Psoas muscle (tissue), 8 donors: ENCODE data around the gene TRIM15. TPM values are rescaled to one million over a fixed set of nuclear protein-coding genes. Genes with fewer than 3 reads are reported as not detected.

Source experiments
- ATAC-seq, 4 donors: fragments of 200-7000 bp; cut with Tn5 transposase; one replicate each; pipeline ENCODE4 v1.9.1; 2020; ENCODE audit warnings: moderate library complexity in 3 of 4, mild to moderate bottlenecking in 2 of 4
- DNase-seq, 2 donors: peaks; one replicate each; pipeline ENCODE4 v3.0.0-alpha.2; 2020
- H3K27ac ChIP-seq: fragments of 200-600 bp; one replicate; pipeline ENCODE4 v1.8.0; 2022
- H3K27me3 ChIP-seq, 3 donors: fragments of 200-600 bp in 1 of 3; one replicate each; pipeline versions ENCODE4 v1.6.1 to v1.8.0; 2013 to 2022; ENCODE audit warnings: low read length in 2 of 3, mild to moderate bottlenecking in 2 of 3, moderate library complexity in 1 of 3; ENCODE audit not compliant: insufficient read depth in 3 of 3
- H3K36me3 ChIP-seq, 2 donors: fragments of 200-600 bp in 1 of 2; one replicate each; pipeline versions ENCODE4 v1.6.1 to v1.8.0; 2013 to 2022; ENCODE audit warnings: low read depth in 1 of 2, mild to moderate bottlenecking in 1 of 2, moderate library complexity in 1 of 2; ENCODE audit not compliant: insufficient read depth in 1 of 2
- H3K4me1 ChIP-seq: fragments of 200-600 bp; one replicate; pipeline ENCODE4 v1.8.0; 2022
- H3K4me3 ChIP-seq: fragments of 200-600 bp; one replicate; pipeline ENCODE4 v1.8.0; 2022; ENCODE audit warnings: mild to moderate bottlenecking
- H3K9me3 ChIP-seq: fragments of 200-600 bp; one replicate; pipeline ENCODE4 v1.8.0; 2022
- CTCF ChIP-seq: fragments of 200-600 bp; IDR thresholded peaks from one replicate; pipeline ENCODE4 v1.8.0; 2022; ENCODE audit warnings: antibody characterized with exemption
- WGBS, 3 donors: extraction: QIAGEN DNeasy Blood & Tissue Kit; methylation state at CpG; one replicate each; pipeline versions ENCODE4 v1.1.6 to v1.1.7; 2013; 5-methylcytosine and 5-hydroxymethylcytosine counted together
- intact Hi-C, 2 donors: fragments of 100-400 bp; cut with DNase I; formaldehyde crosslinking; loops; one replicate each; pipeline versions ENCODE4 v1.11.0 to v1.14.2; 2022
- polyA plus RNA-seq, 3 donors: library from polyadenylated mRNA; stranded (reverse); fragments of 200-250 nt; gene quantifications; one replicate each; pipeline ENCODE4 v1.2.3, GENCODE V29; 2013
- total RNA-seq, 4 donors: library from RNA; stranded (reverse); fragmentation: NEBNext Ultra II Directional in 2 of 4; extraction: Animal tissue kit (Norgen Biotek cat#: 25700) in 2 of 4; gene quantifications; one replicate each; pipeline versions ENCODE4 v1.2.1 to v1.2.4, GENCODE V29; 2021 to 2023
- donor health status: healthy with polysubstance abuse.
- donor health status: DM: no; HTN: no; CAD: no; lungs with moderate emphysema.
- donor health status: Bipolar disorder and iron deficiency.
- donor health status: healthy.
- donor health status: DM: yes; HTN: yes; CAD: no.
- donor health status: DM: no; HTN: no; CAD: no.
- donor health status: DM: no; HTN: no; CAD: no.
- donor health status: DM: yes; HTN: yes; CAD: no.

Gene TRIM15
- total and polyA plus RNA-seq, 7 donors = 0.01 TPM; not detected in 6

DNA sequence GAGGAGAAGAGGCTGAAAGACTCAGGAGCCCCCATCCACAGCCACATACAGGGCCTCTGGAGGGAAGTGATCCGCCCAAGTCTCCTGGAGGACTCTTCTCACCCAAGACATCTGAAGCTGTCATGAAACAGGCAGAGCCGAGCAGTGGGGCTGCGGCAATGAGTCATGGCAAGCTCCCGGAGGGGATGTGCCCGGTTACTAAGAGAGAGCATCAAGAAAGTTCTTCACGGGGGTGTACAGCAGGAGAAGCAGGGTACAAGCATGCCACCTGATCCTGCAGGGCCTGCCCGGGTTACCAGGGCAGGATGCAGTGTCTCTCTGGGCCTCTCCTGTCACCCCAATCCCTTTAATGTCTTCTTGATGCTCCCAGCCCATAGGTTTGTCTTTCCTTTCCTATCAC is 28.7 kb downstream of the TRIM15 start:
- 83 to 94% (median 86%) methylated on average over 7 of the region's 7 CpGs for WGBS, 3 donors
- ATAC-seq (no peak), DNase-seq (no peak)
- no peaks in the 10 kb centered on the region for H3K9me3 ChIP-seq
- intact Hi-C loops = no loop called here
- TF ChIP-seq CTCF = no peak
- H3K27me3 ChIP-seq = no peaks in the 10 kb centered on the region
- H3K4me3 ChIP-seq = no peak overlapping the region
- H3K36me3 ChIP-seq = peaks cover 19 to 91% of the 10 kb centered on the region in 2 donors
- H3K27ac ChIP-seq = no peak overlapping the region
- no peaks in the 10 kb centered on the region for H3K4me1 ChIP-seq

DNA sequence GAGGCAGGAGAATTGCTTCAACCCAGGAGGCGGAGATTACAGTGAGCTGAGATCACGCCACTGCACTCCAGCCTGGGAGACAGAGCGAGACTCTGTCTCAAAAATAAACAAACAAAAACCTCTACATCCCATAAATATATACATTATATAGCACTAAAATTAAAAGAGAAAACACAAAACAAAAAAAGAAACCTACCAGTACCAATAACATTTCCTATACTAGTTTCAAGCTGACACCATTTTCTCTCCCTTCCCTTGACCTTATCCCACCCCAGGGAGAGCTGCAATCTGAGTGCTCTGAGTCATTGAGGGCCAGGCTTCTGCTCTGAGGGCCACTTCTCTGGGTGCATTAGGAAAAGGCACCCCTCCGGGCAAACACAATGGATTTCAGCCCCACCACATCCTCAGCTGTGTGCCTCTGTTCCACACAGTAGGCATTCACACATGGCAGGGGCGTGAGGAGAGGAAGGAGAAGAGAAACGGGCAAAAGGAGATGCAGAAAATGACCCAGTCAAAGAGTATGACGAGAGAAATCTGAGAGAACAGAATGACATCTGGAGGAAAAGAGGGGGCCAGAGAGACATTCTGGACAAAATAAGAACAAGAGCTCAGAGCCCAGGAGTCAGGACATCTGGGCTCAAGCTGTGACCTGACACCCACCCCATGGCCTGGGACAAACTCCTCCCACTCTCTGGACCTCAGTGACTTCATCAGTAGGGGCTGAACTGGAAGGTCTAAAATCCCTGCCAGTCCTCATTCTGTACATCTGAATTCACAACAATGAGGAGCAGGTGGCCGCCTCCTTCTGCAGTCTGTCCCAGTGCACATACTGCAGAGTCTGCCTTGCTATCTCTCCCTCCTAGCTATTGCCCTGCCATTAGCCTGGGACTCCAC is 31.7 kb downstream of the TRIM15 start:
- Histone ChIP-seq H3K9me3 (no peaks in the 10 kb centered on the region), H3K4me3 (no peak overlapping the region), H3K27me3 (no peaks in the 10 kb centered on the region), H3K36me3 (peaks cover 11 to 90% of the 10 kb centered on the region in 2 donors), H3K4me1 (no peaks in the 10 kb centered on the region), H3K27ac (no peak overlapping the region)
- 84 to 92% (median 88%) methylated on average over 8 of the region's 8 CpGs for WGBS, 3 donors
- DNase-seq (no peak), ATAC-seq (no peak)
- intact Hi-C loops = no loop called here
- TF ChIP-seq CTCF = no peak

DNA sequence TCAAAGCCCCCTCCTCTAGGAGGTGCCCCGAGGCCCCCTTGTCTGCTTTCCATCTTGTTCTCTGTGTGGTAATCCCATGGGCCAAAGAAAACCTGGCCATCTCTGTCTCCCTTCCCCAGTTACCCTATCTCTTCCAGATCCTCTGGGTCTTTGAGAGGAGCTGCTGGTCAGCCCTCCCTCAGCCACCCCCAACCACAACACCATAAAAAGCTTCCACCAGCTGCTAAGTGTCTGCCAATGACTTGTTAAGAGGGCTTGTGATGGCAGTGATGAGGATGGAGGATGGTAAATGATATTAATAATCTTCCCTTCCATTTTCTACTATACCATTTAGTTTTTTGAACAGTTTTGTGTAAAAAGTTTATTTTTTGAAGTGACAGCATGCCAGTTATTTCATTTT is 32.6 kb downstream of the TRIM15 start:
- Histone ChIP-seq H3K9me3 (no peaks in the 10 kb centered on the region), H3K4me1 (no peaks in the 10 kb centered on the region), H3K27ac (no peak overlapping the region), H3K36me3 (peaks cover 8 to 90% of the 10 kb centered on the region in 2 donors), H3K4me3 (no peak overlapping the region), H3K27me3 (no peaks in the 10 kb centered on the region)
- no peak for ATAC-seq
- WGBS, 3 donors = 80 to 92% (median 91%) methylated on average over 1 of the region's 1 CpG
- TF ChIP-seq CTCF = no peak
- DNase-seq = no peak
- intact Hi-C loops = no loop called here

DNA sequence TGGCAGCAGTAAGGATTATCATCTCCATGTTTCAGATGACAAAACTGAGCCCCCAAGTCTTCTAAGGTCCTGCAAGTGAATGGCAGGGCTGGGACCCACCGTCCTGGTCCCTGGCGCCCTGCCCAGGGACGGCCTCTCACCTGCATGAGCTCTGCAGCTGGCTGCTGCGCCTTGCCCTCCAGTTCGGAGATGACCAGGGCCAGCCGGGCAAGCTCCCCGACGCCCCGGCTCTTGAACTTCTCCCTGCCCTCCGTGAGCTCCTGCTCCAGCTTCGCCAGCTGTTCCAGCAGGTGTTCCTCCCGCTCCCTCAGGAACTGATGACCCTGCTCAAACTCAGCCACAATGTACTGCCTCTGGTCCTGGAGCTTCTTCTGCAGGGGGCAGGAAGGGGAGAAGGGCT is 33.0 kb downstream of the TRIM15 start:
- H3K4me1 ChIP-seq = no peaks in the 10 kb centered on the region
- intact Hi-C loops = no loop called here
- 86 to 91% (median 88%) methylated on average over 12 of the region's 12 CpGs for WGBS, 3 donors
- H3K27me3 ChIP-seq = no peaks in the 10 kb centered on the region
- TF ChIP-seq CTCF = no peak
- DNase-seq (no peak), ATAC-seq (no peak)
- H3K27ac ChIP-seq = no peak overlapping the region
- H3K4me3 ChIP-seq = no peak overlapping the region
- H3K36me3 ChIP-seq = peaks cover 8 to 90% of the 10 kb centered on the region in 2 donors
- no peaks in the 10 kb centered on the region for H3K9me3 ChIP-seq
